ENCODE results near the gene ZBTB16.

The ZBTB16 gene

GRCh38 chr11:114221037-114221436, 161.5 kb downstream of the ZBTB16 start:
- TF ChIP-seq, protein P1, sequence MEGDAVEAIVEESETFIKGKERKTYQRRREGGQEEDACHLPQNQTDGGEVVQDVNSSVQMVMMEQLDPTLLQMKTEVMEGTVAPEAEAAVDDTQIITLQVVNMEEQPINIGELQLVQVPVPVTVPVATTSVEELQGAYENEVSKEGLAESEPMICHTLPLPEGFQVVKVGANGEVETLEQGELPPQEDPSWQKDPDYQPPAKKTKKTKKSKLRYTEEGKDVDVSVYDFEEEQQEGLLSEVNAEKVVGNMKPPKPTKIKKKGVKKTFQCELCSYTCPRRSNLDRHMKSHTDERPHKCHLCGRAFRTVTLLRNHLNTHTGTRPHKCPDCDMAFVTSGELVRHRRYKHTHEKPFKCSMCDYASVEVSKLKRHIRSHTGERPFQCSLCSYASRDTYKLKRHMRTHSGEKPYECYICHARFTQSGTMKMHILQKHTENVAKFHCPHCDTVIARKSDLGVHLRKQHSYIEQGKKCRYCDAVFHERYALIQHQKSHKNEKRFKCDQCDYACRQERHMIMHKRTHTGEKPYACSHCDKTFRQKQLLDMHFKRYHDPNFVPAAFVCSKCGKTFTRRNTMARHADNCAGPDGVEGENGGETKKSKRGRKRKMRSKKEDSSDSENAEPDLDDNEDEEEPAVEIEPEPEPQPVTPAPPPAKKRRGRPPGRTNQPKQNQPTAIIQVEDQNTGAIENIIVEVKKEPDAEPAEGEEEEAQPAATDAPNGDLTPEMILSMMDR (IDR thresholded peaks at IDR 0.05; ENCODE audit: low read depth, low read length) = no peak
- DNase-seq (ENCODE audit: low read depth in 2 of 2) = no peak
- H3K4me3 ChIP-seq (replicated peaks in 1 of 2; ENCODE audit: low read depth in 2 of 2, low read length in 2 of 2) = no peak overlapping the region

GRCh38 chr11:114225661-114226060, 166.2 kb downstream of the ZBTB16 start:
- TF ChIP-seq, protein P1 (IDR thresholded peaks at IDR 0.05; ENCODE audit: low read depth, low read length) = no peak
- DNase-seq (ENCODE audit: low read depth in 2 of 2) = no peak
- no peak overlapping the region for H3K4me3 ChIP-seq (replicated peaks in 1 of 2; ENCODE audit: low read depth in 2 of 2, low read length in 2 of 2)

GRCh38 chr11:114226356-114226755, 166.8 kb downstream of the ZBTB16 start:
- no peak for DNase-seq (ENCODE audit: low read depth in 2 of 2)
- H3K4me3 ChIP-seq (replicated peaks in 1 of 2; ENCODE audit: low read depth in 2 of 2, low read length in 2 of 2) = no peak overlapping the region
- TF ChIP-seq, protein P1 (IDR thresholded peaks at IDR 0.05; ENCODE audit: low read depth, low read length) = no peak

DNA sequence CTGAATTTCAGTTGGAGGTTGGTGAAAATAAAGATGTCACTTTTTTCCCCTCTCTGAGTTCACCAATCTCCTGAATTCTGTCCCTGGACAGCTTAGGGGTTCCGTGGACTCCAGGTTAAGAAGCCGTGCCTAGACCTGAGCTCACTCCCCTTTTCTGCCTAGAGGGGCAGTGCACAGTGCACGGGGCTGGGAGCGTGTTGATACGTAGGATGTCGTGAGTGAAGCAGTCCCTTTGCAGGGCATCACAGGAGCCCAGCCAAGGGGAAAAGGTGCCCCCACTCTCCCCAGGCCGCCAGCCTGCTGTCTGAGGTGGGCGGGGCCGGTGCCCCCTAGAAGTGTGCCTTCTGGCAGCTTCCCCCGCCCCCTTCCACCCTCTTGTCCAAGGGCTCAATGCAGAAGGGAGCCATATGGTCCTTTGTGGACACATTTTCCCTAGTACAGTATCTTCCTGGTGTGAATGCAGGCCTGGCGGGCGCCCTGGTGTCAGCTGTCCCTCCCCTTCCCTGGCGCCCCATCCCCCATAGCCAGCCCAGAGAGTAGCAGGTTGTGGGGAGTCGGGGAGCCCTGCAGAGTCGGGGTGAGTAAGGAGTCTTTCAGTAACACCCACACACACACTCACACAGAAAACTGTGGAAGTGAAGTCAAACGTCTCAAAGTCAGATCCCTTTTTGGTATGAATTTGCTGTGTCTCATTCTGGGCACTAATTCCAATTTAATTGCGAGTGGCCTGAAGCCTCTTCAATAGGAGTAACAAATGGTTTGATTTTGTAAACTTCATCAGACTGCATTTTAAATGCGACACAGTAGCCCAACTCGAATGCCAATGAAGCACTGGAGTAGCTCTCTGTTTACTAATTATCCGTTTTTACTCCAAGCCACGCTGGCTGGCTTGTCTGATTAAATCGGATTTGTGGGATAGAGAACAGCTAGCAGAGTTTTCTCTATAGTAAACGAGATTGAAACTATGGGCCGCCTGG, 169.2 kb downstream of the ZBTB16 start:
- DNase-seq (ENCODE audit: low read depth in 2 of 2) = no peak
- TF ChIP-seq, protein P1 (IDR thresholded peaks at IDR 0.05; ENCODE audit: low read depth, low read length) = no peak
- no peak overlapping the region for H3K4me3 ChIP-seq (replicated peaks in 1 of 2; ENCODE audit: low read depth in 2 of 2, low read length in 2 of 2)

DNA sequence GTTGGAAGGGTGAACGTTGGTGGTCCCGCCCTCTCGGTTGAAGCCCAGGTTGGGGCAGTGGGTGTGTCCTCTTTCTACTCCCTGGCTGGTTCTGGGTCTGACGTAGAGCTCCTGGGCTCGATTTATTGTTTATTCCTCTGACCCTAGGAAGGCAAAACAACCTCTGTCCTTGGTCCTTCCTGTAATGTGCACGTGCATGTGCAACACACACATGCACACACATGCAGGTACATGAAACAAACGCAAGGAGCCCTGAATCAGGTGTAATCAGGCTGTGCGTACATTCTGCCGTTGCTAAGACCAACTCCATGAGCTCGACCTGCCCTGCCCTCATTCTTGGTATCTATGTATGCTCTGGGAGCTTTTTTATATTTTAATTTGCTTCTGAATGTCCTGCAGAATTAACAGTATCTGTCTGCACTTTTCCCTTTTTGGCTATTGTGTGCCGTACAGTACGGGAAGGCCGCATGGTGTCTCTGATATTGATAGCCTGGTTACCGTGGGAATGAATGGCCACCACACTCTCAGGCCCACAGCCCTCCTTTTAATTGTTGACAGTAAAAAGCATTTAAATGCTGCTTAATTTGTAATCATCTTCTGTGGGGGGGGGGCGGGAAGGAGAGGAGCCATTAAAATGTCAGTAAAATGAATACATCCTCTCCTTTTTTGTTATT, 170.7 kb downstream of the ZBTB16 start:
- no peak overlapping the region for H3K4me3 ChIP-seq (replicated peaks in 1 of 2; ENCODE audit: low read depth in 2 of 2, low read length in 2 of 2)
- TF ChIP-seq, protein P1 (IDR thresholded peaks at IDR 0.05; ENCODE audit: low read depth, low read length) = no peak
- no peak for DNase-seq (ENCODE audit: low read depth in 2 of 2)

DNA sequence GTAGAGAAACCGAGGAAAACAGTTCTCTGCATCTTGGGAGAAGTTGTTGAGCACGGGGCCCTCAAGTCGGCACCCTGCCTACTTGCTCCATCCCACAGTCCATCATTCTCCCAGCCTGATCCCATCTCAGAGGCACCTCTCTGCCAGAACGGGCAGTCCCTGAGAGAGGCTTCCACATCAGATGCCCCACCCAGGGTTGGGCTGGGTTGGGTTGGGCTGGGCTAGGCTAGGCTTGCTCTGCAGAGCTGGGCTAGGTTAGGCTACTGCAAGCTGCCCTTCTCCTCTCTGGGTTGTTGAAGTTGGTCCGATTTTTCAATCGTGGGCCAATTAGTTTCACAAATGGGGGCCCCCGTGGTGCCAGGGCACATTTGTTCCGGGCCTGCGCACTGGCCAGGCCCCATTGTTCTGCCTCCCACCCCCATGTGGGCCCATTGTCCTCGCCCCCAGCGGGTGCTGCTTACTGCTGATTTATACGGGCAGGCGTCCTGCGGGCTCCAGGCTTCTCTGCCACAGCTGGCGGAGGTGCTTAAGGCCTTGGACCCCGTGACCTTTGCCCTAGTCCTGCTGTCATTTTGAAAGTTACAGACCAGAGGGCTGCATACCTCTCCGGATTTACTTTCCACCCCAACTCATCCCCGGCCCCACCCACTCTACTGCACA, 173.0 kb downstream of the ZBTB16 start:
- TF ChIP-seq, protein P1 (IDR thresholded peaks at IDR 0.05; ENCODE audit: low read depth, low read length) = no peak
- H3K4me3 ChIP-seq (replicated peaks in 1 of 2; ENCODE audit: low read depth in 2 of 2, low read length in 2 of 2) = no peak overlapping the region
- no peak for DNase-seq (ENCODE audit: low read depth in 2 of 2)

Data from cardiac fibroblast (primary cell).